WTC11 (cell line): Measurements from ENCODE around the gene TP73. TPM values are rescaled to one million over a fixed set of nuclear protein-coding genes. Genes with fewer than 3 reads are reported as not detected.

Experiments
- ATAC-seq: fragments of 200-7000 bp; cut with Tn5 transposase; 2 replicates; pipeline ENCODE4 v1.10.0; 2021; ENCODE audit warnings: mild to moderate bottlenecking, moderate library complexity
- CTCF ChIA-PET: fragments of 300-600 bp; sonication (Branson Sonifier 250); formaldehyde crosslinking; loops from one replicate; lab custom pipeline; 2021; ENCODE audit warnings: antibody characterized with exemption; lab: Charles Lee
- POLR2A ChIA-PET: fragments of 350-600 bp; sonication (Branson Sonifier 250); formaldehyde crosslinking; loops from one replicate; lab custom pipeline; 2021; ENCODE audit warnings: antibody characterized with exemption; lab: Charles Lee
- DNase-seq: peaks from one replicate; pipeline ENCODE4 v3.0.0; 2021; ENCODE audit warnings: low spot score
- H3K27ac Mint-ChIP-seq: 2 replicates; pipeline ENCODE4 v1.8.0; 2021; ENCODE audit warnings: mixed read lengths
- H3K27me3 Mint-ChIP-seq: 2 replicates; pipeline ENCODE4 v1.8.0; 2021; ENCODE audit warnings: low read depth, mild to moderate bottlenecking, moderate library complexity, mixed read lengths
- H3K36me3 Mint-ChIP-seq: 2 replicates; pipeline ENCODE4 v1.8.0; 2021; ENCODE audit warnings: mixed read lengths
- H3K4me1 Mint-ChIP-seq: 2 replicates; pipeline ENCODE4 v1.8.0; 2022; ENCODE audit warnings: mixed read lengths
- H3K4me3 Mint-ChIP-seq: 2 replicates; pipeline ENCODE4 v1.8.0; 2021; ENCODE audit warnings: mild to moderate bottlenecking, moderate library complexity, mixed read lengths
- H3K9me3 Mint-ChIP-seq: 2 replicates; pipeline ENCODE4 v1.8.0; 2021; ENCODE audit warnings: mixed read lengths
- ATF1 ChIP-seq: sonication (generic); formaldehyde crosslinking; IDR thresholded peaks from 2 replicates; pipeline ENCODE4 v1.8.1; 2023; ENCODE audit warnings: mild to moderate bottlenecking, moderate library complexity, missing genetic modification reagents
- CDX4 ChIP-seq: fragments of 250-450 bp; sonication (Bioruptor Pico); IDR thresholded peaks from 2 replicates; pipeline ENCODE4 v1.9.0; 2021; ENCODE audit warnings: moderate library complexity, mild to moderate bottlenecking, inconsistent platforms, borderline replicate concordance
- CREM ChIP-seq: sonication (generic); formaldehyde crosslinking; IDR thresholded peaks from 2 replicates; pipeline ENCODE4 v1.8.1; 2022; ENCODE audit warnings: mild to moderate bottlenecking, missing genetic modification reagents, moderate library complexity
- CTCF ChIP-seq: fragments of 200-600 bp; IDR thresholded peaks from 2 replicates; pipeline ENCODE4 v1.8.0; 2022; ENCODE audit warnings: antibody characterized with exemption
- E2F5 ChIP-seq: sonication (generic); formaldehyde crosslinking; IDR thresholded peaks from 2 replicates; pipeline ENCODE4 v1.8.1; 2022; ENCODE audit warnings: mild to moderate bottlenecking, moderate library complexity, missing genetic modification reagents
- ERG ChIP-seq: fragments of 250-450 bp; sonication (Bioruptor Pico); IDR thresholded peaks from 2 replicates; pipeline ENCODE4 v1.8.0; 2021; ENCODE audit warnings: mild to moderate bottlenecking
- ESRRA ChIP-seq: sonication (generic); formaldehyde crosslinking; IDR thresholded peaks from 2 replicates; pipeline ENCODE4 v1.8.1; 2022; ENCODE audit warnings: mild to moderate bottlenecking, missing genetic modification reagents, borderline replicate concordance
- ETV6 ChIP-seq: sonication (generic); formaldehyde crosslinking; IDR thresholded peaks from 2 replicates; pipeline ENCODE4 v1.8.1; 2022; ENCODE audit warnings: mild to moderate bottlenecking, missing genetic modification reagents
- GABPB1 ChIP-seq: sonication (generic); formaldehyde crosslinking; IDR thresholded peaks from 2 replicates; pipeline ENCODE4 v1.8.1; 2023; ENCODE audit warnings: mild to moderate bottlenecking, missing genetic modification reagents
- HMGXB4 ChIP-seq: sonication (generic); formaldehyde crosslinking; IDR thresholded peaks from 2 replicates; pipeline ENCODE4 v1.8.1; 2023; ENCODE audit warnings: mild to moderate bottlenecking, moderate library complexity, missing genetic modification reagents
- MXD4 ChIP-seq: fragments of 250-450 bp; sonication (Bioruptor Pico); IDR thresholded peaks from 2 replicates; pipeline ENCODE4 v1.8.0; 2021; ENCODE audit warnings: mild to moderate bottlenecking, moderate library complexity, borderline replicate concordance
- MYBL2 ChIP-seq: sonication (generic); formaldehyde crosslinking; IDR thresholded peaks from 2 replicates; pipeline ENCODE4 v1.8.1; 2023; ENCODE audit warnings: mild to moderate bottlenecking, moderate library complexity, missing genetic modification reagents
- PRDM15 ChIP-seq: sonication (generic); formaldehyde crosslinking; IDR thresholded peaks from 2 replicates; pipeline ENCODE4 v1.8.0; 2022; ENCODE audit warnings: missing genetic modification reagents
- PRRX2 ChIP-seq: fragments of 250-450 bp; sonication (Bioruptor Pico); IDR thresholded peaks from 2 replicates; pipeline ENCODE4 v1.8.0; 2021; ENCODE audit warnings: mild to moderate bottlenecking
- STAT6 ChIP-seq: sonication (generic); formaldehyde crosslinking; conservative IDR thresholded peaks from 2 replicates; pipeline ENCODE4 v1.8.1; 2023; ENCODE audit warnings: mild to moderate bottlenecking, low read depth, missing genetic modification reagents, moderate library complexity
- USF2 ChIP-seq: sonication (generic); formaldehyde crosslinking; IDR thresholded peaks from 2 replicates; pipeline ENCODE4 v1.8.1; 2023; ENCODE audit warnings: mild to moderate bottlenecking, missing genetic modification reagents, moderate library complexity
- ZNF671 ChIP-seq: fragments of 250-450 bp; sonication (Bioruptor Pico); IDR thresholded peaks from 2 replicates; pipeline ENCODE4 v1.8.0; 2021; ENCODE audit warnings: mild to moderate bottlenecking
- total RNA-seq: library from RNA; stranded (reverse); gene quantifications from 3 replicates; pipeline ENCODE4 v1.2.3, GENCODE V29; 2021

TP73 gene
- total RNA-seq, 1 experiment from 2014 or later: 5.7 TPM

- TF ChIP-seq PRDM15 (CRISPR knock-in tag) (no peak), STAT6 (CRISPR knock-in tag) (no peak), CDX4 (CRISPR knock-in tag) (no peak), ERG (CRISPR knock-in tag) (no peak), GABPB1 (no peak)
Measured at GRCh38 chr1:3733094-3733882, 81.0 kb downstream of the TP73 start (continued).

GRCh38 chr1:3733883-3734589, 81.7 kb downstream of the TP73 start:
- POLR2A ChIA-PET: interaction anchor here (0.7 to 1.0 kb wide), 2 partner anchors 20 to 35 kb away, joined by 3 to 4 read pairs; no protein-coding TSS in a partner anchor
- no peak overlapping the region for H3K27ac Mint-ChIP-seq
- H3K27me3 Mint-ChIP-seq: no peaks in the 10 kb centered on the region
- TF ChIP-seq PRRX2 (CRISPR knock-in tag) (no peak), ATF1 (CRISPR knock-in tag) (no peak), CREM (CRISPR knock-in tag) (no peak), CTCF (no peak), HMGXB4 (CRISPR knock-in tag) (no peak), E2F5 (CRISPR knock-in tag) (no peak), ETV6 (CRISPR knock-in tag) (no peak), MYBL2 (CRISPR knock-in tag) (no peak), USF2 (CRISPR knock-in tag) (no peak), ZNF671 (CRISPR knock-in tag) (no peak), ESRRA (no peak), MXD4 (no peak)

More at GRCh38 chr1:3733883-3734589, 81.7 kb downstream of the TP73 start:
- H3K9me3 Mint-ChIP-seq: no peaks in the 10 kb centered on the region
- no peak; the same call in 1 of the 2 replicates for ATAC-seq
- peaks cover 10% of the 10 kb centered on the region; the same call in 1 of the 2 replicates for H3K4me1 Mint-ChIP-seq
- peaks cover 19% of the 10 kb centered on the region for H3K36me3 Mint-ChIP-seq
- DNase-seq: no peak
- CTCF ChIA-PET: interaction anchor here (0.6 to 2.7 kb wide), 8 partner anchors 10 to 1228 kb away, joined by 3 to 31 read pairs (median 4); no protein-coding TSS in a partner anchor
- no peak overlapping the region for H3K4me3 Mint-ChIP-seq
